Progenitor cell of endocrine pancreas (in vitro differentiated cells): ENCODE measurements around the gene ELAVL4. TPM values are rescaled to one million over a fixed set of nuclear protein-coding genes. Genes with fewer than 3 reads are reported as not detected.

Experiments used
- DNase-seq: peaks from one replicate; pipeline ENCODE4 v3.0.0; 2021; ENCODE audit warnings: low spot score; ENCODE audit not compliant: unreplicated experiment
- H3K27ac Mint-ChIP-seq: 2 replicates; pipeline ENCODE4 v1.8.0; 2021; ENCODE audit warnings: mild to moderate bottlenecking, moderate library complexity, mixed read lengths
- H3K27me3 Mint-ChIP-seq: 2 replicates; pipeline ENCODE4 v1.8.0; 2021; ENCODE audit warnings: mixed read lengths
- H3K36me3 Mint-ChIP-seq: 2 replicates; pipeline ENCODE4 v1.8.0; 2022; ENCODE audit warnings: mixed read lengths; ENCODE audit not compliant: insufficient read depth
- H3K4me1 Mint-ChIP-seq: 2 replicates; pipeline ENCODE4 v1.8.0; 2021; ENCODE audit warnings: low read depth, mixed read lengths
- H3K4me3 Mint-ChIP-seq: 2 replicates; pipeline ENCODE4 v1.8.0; 2021; ENCODE audit warnings: low read depth, mild to moderate bottlenecking, moderate library complexity, mixed read lengths
- H3K9me3 Mint-ChIP-seq: 2 replicates; pipeline ENCODE4 v1.8.0; 2021; ENCODE audit warnings: low read depth, mixed read lengths
- total RNA-seq: library from RNA; stranded (reverse); gene quantifications from 2 replicates; pipeline ENCODE4 v1.2.1, GENCODE V29; 2021
- TF ChIP-seq, protein P1 (sequence below): fragments of 200-600 bp; sonication (generic); IDR thresholded peaks from one replicate; pipeline ENCODE4 v1.5.0; 2021; ENCODE audit warnings: antibody characterized with exemption, mild to moderate bottlenecking; ENCODE audit not compliant: unreplicated experiment

Gene ELAVL4
- total RNA-seq, 1 donor from 2014 or later: 3.6 TPM

DNA sequence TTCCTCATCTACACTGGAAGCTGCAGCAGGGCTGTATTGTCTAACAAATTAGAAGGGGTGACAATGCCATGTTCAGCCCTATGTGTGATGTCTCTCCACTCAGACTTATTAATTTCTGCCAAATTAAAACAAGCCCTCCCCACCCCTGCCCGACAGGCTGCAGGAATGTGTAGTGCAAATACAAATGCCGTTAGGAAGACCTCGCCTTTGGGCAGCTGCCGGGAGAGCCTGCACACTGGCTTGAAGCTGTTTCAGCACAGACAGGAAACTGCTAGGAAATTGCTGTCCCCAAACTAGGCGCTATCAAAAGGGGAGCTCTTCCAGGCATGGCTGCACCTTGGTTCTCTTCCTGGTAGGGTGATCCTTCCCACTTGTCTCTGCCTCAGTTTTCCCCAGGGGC, 135.2 kb downstream of the ELAVL4 start:
- Mint-ChIP-seq H3K27me3 (no peaks in the 10 kb centered on the region), H3K9me3 (peaks cover 6% of the 10 kb centered on the region)

GRCh38 chr1:50246869-50247268, 138.1 kb downstream of the ELAVL4 start:
- TF ChIP-seq, protein P1, sequence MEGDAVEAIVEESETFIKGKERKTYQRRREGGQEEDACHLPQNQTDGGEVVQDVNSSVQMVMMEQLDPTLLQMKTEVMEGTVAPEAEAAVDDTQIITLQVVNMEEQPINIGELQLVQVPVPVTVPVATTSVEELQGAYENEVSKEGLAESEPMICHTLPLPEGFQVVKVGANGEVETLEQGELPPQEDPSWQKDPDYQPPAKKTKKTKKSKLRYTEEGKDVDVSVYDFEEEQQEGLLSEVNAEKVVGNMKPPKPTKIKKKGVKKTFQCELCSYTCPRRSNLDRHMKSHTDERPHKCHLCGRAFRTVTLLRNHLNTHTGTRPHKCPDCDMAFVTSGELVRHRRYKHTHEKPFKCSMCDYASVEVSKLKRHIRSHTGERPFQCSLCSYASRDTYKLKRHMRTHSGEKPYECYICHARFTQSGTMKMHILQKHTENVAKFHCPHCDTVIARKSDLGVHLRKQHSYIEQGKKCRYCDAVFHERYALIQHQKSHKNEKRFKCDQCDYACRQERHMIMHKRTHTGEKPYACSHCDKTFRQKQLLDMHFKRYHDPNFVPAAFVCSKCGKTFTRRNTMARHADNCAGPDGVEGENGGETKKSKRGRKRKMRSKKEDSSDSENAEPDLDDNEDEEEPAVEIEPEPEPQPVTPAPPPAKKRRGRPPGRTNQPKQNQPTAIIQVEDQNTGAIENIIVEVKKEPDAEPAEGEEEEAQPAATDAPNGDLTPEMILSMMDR: no peak
- peaks cover 3% of the 10 kb centered on the region for H3K9me3 Mint-ChIP-seq
- H3K4me1 Mint-ChIP-seq: peaks cover 3% of the 10 kb centered on the region
- peaks cover 11% of the 10 kb centered on the region for H3K27me3 Mint-ChIP-seq
- H3K27ac Mint-ChIP-seq: no peak overlapping the region
- H3K36me3 Mint-ChIP-seq: no peaks in the 10 kb centered on the region
- no peak overlapping the region for H3K4me3 Mint-ChIP-seq
- no peak for DNase-seq

More for the DNA sequence above, 135.2 kb downstream of the ELAVL4 start:
- H3K27ac Mint-ChIP-seq: no peak overlapping the region
- no peak for DNase-seq
- no peaks in the 10 kb centered on the region for H3K36me3 Mint-ChIP-seq
- H3K4me1 Mint-ChIP-seq: peaks cover 1% of the 10 kb centered on the region
- TF ChIP-seq, protein P1: no peak
- H3K4me3 Mint-ChIP-seq: no peak overlapping the region

GRCh38 chr1:50251702-50252101, 143.0 kb downstream of the ELAVL4 start:
- Mint-ChIP-seq H3K9me3 (no peaks in the 10 kb centered on the region), H3K4me1 (peaks cover 8% of the 10 kb centered on the region), H3K27me3 (peaks cover 24% of the 10 kb centered on the region), H3K36me3 (no peaks in the 10 kb centered on the region), H3K27ac (peak overlapping the region; percentile 28), H3K4me3 (no peak overlapping the region)
- TF ChIP-seq, protein P1: no peak
- DNase-seq: no peak

GRCh38 chr1:50252196-50252595, 143.5 kb downstream of the ELAVL4 start:
- no peak for DNase-seq
- H3K27ac Mint-ChIP-seq: no peak overlapping the region
- H3K36me3 Mint-ChIP-seq: no peaks in the 10 kb centered on the region
- peaks cover 25% of the 10 kb centered on the region for H3K27me3 Mint-ChIP-seq
- no peak overlapping the region for H3K4me3 Mint-ChIP-seq
- TF ChIP-seq, protein P1: no peak
- H3K4me1 Mint-ChIP-seq: peaks cover 8% of the 10 kb centered on the region
- no peaks in the 10 kb centered on the region for H3K9me3 Mint-ChIP-seq

Other genes with a start within 250 kb of the ELAVL4 start
- gene AGBL4, start 85.0 kb upstream of the ELAVL4 start, total RNA-seq: 2.5 and 3.1 TPM in 2 replicates